Measurements from ENCODE around the gene SPINT2.

DNA sequence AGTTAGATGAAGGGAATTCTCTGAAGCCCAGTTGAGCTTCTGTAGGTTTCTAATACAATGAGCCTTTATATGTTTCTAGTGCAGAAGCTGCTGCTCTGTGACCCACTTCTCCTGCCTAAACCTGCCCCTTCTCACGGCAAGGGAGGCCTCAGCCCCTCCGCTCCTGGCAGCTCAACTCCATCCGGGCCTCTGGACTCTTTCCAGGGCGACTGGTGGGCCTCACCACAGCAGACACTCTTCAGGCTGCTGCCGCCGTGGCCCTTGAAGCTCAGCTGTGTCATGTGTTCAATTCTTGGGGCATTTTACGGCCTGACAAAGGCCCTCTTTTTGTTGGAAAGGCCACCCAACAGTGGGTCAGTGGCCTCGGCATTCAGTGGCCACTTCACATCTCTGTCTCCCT, 29.7 kb downstream of the SPINT2 start:
- no peak for TF ChIP-seq ZC3H10 (CRISPR knock-in tag; IDR thresholded peaks at IDR 0.05)
- no peak for TF ChIP-seq ARNTL (CRISPR knock-in tag; IDR thresholded peaks at IDR 0.05; ENCODE audit: borderline replicate concordance, low read depth)
- TF ChIP-seq, protein P1, sequence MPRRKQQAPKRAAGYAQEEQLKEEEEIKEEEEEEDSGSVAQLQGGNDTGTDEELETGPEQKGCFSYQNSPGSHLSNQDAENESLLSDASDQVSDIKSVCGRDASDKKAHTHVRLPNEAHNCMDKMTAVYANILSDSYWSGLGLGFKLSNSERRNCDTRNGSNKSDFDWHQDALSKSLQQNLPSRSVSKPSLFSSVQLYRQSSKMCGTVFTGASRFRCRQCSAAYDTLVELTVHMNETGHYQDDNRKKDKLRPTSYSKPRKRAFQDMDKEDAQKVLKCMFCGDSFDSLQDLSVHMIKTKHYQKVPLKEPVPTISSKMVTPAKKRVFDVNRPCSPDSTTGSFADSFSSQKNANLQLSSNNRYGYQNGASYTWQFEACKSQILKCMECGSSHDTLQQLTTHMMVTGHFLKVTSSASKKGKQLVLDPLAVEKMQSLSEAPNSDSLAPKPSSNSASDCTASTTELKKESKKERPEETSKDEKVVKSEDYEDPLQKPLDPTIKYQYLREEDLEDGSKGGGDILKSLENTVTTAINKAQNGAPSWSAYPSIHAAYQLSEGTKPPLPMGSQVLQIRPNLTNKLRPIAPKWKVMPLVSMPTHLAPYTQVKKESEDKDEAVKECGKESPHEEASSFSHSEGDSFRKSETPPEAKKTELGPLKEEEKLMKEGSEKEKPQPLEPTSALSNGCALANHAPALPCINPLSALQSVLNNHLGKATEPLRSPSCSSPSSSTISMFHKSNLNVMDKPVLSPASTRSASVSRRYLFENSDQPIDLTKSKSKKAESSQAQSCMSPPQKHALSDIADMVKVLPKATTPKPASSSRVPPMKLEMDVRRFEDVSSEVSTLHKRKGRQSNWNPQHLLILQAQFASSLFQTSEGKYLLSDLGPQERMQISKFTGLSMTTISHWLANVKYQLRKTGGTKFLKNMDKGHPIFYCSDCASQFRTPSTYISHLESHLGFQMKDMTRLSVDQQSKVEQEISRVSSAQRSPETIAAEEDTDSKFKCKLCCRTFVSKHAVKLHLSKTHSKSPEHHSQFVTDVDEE (CRISPR knock-in tag; IDR thresholded peaks at IDR 0.05) = no peak
- TF ChIP-seq CSDC2 (CRISPR knock-in tag; IDR thresholded peaks at IDR 0.05) = no peak
- TF ChIP-seq, protein P2, sequence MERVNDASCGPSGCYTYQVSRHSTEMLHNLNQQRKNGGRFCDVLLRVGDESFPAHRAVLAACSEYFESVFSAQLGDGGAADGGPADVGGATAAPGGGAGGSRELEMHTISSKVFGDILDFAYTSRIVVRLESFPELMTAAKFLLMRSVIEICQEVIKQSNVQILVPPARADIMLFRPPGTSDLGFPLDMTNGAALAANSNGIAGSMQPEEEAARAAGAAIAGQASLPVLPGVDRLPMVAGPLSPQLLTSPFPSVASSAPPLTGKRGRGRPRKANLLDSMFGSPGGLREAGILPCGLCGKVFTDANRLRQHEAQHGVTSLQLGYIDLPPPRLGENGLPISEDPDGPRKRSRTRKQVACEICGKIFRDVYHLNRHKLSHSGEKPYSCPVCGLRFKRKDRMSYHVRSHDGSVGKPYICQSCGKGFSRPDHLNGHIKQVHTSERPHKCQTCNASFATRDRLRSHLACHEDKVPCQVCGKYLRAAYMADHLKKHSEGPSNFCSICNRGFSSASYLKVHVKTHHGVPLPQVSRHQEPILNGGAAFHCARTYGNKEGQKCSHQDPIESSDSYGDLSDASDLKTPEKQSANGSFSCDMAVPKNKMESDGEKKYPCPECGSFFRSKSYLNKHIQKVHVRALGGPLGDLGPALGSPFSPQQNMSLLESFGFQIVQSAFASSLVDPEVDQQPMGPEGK (CRISPR knock-in tag; IDR thresholded peaks at IDR 0.05; ENCODE audit: borderline replicate concordance) = no peak
- TF ChIP-seq BACH2 (CRISPR knock-in tag; IDR thresholded peaks at IDR 0.05; ENCODE audit: borderline replicate concordance) = no peak
- TF ChIP-seq ZFP3 (CRISPR knock-in tag; IDR thresholded peaks at IDR 0.05) = no peak
- TF ChIP-seq ZNF70 (CRISPR knock-in tag; IDR thresholded peaks at IDR 0.05) = no peak
- no peak for TF ChIP-seq ZFP30 (CRISPR knock-in tag; IDR thresholded peaks at IDR 0.05)
- TF ChIP-seq PPARA (CRISPR knock-in tag; IDR thresholded peaks at IDR 0.05; ENCODE audit: borderline replicate concordance) = no peak
- TF ChIP-seq ZNF8 (CRISPR knock-in tag; IDR thresholded peaks at IDR 0.05) = no peak
- TF ChIP-seq, protein P3, sequence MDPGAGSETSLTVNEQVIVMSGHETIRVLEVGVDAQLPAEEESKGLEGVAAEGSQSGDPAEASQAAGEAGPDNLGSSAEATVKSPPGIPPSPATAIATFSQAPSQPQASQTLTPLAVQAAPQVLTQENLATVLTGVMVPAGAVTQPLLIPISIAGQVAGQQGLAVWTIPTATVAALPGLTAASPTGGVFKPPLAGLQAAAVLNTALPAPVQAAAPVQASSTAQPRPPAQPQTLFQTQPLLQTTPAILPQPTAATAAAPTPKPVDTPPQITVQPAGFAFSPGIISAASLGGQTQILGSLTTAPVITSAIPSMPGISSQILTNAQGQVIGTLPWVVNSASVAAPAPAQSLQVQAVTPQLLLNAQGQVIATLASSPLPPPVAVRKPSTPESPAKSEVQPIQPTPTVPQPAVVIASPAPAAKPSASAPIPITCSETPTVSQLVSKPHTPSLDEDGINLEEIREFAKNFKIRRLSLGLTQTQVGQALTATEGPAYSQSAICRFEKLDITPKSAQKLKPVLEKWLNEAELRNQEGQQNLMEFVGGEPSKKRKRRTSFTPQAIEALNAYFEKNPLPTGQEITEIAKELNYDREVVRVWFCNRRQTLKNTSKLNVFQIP (CRISPR knock-in tag; IDR thresholded peaks at IDR 0.05; ENCODE audit: borderline replicate concordance, low read depth) = no peak
- TF ChIP-seq, protein P4, sequence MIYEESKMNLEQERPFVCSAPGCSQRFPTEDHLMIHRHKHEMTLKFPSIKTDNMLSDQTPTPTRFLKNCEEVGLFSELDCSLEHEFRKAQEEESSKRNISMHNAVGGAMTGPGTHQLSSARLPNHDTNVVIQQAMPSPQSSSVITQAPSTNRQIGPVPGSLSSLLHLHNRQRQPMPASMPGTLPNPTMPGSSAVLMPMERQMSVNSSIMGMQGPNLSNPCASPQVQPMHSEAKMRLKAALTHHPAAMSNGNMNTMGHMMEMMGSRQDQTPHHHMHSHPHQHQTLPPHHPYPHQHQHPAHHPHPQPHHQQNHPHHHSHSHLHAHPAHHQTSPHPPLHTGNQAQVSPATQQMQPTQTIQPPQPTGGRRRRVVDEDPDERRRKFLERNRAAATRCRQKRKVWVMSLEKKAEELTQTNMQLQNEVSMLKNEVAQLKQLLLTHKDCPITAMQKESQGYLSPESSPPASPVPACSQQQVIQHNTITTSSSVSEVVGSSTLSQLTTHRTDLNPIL (CRISPR knock-in tag; IDR thresholded peaks at IDR 0.05; ENCODE audit: low read depth) = no peak

Measured in SK-N-SH treated with all-trans-retinoic acid at 6 μM for 48 hours (cell line).